Measurements from ENCODE around the gene NR2F1-AS1. TPM values are rescaled to one million over a fixed set of nuclear protein-coding genes. Genes with fewer than 3 reads are reported as not detected.
"Not testable (repeated sequence)": the region's sequence is repeated elsewhere in the genome, so short reads cannot be mapped to it uniquely, and the experiment has no call there.

The NR2F1-AS1 gene
- total RNA-seq, 1 donor from 2014 or later: 0.84 TPM

DNA sequence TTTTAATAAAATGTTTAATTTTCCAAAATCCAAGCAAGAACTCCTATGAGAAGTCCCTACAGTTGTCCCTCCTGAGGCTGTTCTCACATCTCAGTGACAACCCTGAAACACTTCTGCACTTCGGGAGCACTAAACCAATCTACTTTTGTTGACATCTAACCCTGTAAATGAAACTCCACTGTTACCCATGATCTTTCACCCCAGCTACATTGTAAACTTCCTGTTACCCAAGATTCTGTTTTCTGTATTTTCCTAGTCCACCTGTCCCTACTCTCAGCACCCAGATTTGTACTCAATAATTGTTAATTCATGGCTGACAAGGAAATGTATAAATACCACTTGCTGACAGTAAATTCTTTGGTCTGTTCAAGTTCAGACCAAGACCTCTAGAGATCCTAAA, 153.7 kb downstream of the NR2F1-AS1 start:
- ATAC-seq: no peak

DNA sequence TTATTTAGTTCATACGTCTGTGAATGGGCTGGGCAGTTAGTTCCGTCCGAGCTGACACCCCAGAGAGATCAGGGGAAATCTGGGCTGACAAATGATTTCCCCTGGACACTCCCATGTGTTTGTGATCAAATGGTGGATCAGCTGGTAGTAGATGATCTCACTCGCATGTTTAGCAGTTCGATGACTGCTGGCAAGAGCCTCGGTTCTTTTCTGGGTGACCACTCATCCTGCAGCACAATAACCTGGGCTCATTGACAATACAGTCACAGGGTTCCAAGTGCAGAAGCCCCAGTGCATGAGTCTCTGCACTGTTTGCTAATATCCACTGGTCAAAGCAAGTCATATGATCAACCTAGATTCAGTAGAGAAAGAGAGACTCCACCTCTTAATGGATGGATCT, 155.9 kb downstream of the NR2F1-AS1 start:
- ATAC-seq: no peak

- ATAC-seq: no peak
Measured at GRCh38 chr5:93423300-93423699, 157.7 kb downstream of the NR2F1-AS1 start.

GRCh38 chr5:93422652-93423280, 158.3 kb downstream of the NR2F1-AS1 start:
- ATAC-seq: no peak

DNA sequence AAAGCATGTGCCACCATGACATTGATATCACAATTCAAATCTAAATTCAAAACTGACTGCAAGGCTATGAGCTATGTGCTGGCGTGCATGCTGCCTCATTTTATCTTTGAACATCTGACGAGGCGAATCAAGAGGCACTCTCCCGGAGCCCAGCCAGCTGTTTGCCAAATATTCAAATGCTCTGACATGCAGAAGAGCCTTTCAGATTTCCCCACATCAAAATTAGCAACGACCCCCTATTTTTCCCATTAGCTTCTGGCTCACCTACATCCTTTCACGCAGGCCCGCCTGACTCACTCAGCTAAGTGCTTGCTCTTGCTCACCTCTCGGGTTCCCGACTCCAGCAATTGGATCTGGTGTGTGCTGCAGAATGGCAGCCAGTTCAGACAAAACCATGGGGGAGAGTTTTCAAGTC, 159.0 kb downstream of the NR2F1-AS1 start:
- no peak for ATAC-seq

DNA sequence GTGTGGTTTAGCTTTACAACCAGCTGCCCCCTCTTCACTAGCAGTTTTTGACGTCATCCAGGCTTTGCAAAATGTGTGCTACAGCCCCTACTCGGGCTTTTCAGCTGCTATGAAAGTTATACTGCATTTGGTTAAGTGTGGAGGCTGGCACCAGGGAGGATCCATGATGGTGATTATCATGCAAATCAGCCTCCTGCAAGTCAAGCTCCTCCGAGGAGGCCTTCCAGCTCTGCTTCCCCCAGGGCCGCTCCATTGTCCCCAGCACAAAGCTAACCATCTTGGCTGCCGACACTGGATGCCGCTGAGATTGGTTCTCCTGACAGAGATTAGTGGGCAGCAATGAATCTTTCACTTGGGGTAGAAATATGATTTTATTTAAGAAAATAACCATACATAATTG, 159.6 kb downstream of the NR2F1-AS1 start:
- no peak for ATAC-seq

GRCh38 chr5:93417490-93417889, 163.5 kb downstream of the NR2F1-AS1 start:
- no peak for ATAC-seq

- no peak for ATAC-seq
Measured at GRCh38 chr5:93415819-93416218, 165.2 kb downstream of the NR2F1-AS1 start.

- no peak for ATAC-seq
Measured at GRCh38 chr5:93411716-93412115, 169.3 kb downstream of the NR2F1-AS1 start.

GRCh38 chr5:93409691-93410090, 171.3 kb downstream of the NR2F1-AS1 start:
- ATAC-seq: no peak

DNA sequence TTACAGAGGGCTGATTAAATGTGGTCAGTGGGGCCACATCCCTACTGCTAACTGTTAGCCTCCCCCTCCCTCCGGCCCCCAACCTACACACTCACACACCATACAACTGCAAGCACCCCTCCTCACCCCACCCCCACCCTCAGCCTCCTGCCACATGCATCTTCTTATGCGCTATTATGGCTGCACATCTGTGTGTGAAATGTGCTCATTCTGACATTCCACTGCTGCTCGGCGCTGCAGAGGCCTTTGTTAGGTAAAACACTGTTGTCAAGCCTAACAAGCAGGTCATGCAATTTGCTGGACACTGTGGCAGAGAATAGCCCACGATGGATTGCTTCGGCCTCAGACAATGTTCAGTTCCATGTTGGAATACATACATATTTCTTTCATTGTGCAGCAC, 173.6 kb downstream of the NR2F1-AS1 start:
- no peak for ATAC-seq

DNA sequence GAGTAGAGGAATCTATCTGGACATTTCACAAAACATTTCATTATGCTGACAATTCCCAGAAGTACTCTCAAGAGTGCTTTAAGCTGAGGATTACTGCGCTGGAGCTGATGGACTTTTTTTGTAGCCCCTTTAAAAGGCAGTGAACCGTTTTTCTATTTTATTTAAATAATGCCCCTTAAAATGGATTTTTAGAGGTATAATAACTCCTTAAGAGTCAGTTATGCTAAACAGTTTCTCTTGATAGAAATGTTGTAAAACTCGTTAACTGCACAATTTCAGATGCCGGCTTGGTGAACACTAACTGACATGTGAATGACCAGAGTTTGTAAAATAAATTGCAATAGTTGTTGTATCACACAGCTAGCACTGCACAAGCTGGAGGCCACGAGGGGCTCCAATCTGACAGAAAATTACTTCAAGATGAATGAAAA, 174.0 kb downstream of the NR2F1-AS1 start:
- no peak for ATAC-seq

- ATAC-seq: no peak
Measured at GRCh38 chr5:93404246-93404645, 176.8 kb downstream of the NR2F1-AS1 start.

DNA sequence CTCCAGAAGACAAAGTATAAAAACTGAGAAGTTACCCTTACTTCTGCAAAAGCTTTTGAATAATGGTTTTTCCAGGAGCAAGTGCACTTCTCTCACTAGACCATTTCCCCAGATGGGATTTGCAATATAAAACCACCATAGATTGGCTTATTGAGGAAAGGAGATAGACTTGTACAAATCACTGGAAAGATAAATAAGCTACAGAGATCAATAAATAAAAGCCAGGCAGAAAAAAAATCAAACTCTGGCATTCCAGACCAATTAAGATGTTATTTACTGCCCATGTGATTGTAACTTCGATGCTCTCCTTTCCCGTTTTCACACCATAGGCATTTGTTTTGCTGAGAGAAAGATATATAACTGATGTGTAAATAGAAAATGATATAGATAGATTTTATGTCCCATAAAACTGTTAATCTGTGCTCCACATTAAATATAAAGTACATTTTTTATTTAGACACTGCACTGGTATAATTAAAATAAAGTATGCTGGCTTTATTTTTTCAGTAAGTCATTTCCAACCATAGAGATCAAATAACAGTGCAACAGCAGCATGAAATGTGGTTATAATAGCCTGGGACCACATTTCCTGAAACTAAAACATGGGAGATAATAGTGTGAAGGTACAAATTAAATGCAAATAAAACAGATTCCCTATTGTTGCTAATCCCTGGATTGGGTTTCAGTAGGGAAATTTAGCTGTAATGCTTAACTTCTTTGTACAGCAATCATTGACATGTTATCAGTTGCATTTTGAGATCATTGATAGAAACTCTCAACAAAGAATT, 177.7 kb downstream of the NR2F1-AS1 start:
- no peak for ATAC-seq

- ATAC-seq: no peak
Measured at GRCh38 chr5:93402451-93402850, 178.6 kb downstream of the NR2F1-AS1 start.

GRCh38 chr5:93401634-93402213, 179.3 kb downstream of the NR2F1-AS1 start:
- ATAC-seq: no peak

GRCh38 chr5:93399675-93400074, 181.3 kb downstream of the NR2F1-AS1 start:
- no peak for ATAC-seq

- ATAC-seq: no peak
Measured at GRCh38 chr5:93395971-93396379, 185.0 kb downstream of the NR2F1-AS1 start.

GRCh38 chr5:93395010-93395409, 186.0 kb downstream of the NR2F1-AS1 start:
- ATAC-seq: no peak

DNA sequence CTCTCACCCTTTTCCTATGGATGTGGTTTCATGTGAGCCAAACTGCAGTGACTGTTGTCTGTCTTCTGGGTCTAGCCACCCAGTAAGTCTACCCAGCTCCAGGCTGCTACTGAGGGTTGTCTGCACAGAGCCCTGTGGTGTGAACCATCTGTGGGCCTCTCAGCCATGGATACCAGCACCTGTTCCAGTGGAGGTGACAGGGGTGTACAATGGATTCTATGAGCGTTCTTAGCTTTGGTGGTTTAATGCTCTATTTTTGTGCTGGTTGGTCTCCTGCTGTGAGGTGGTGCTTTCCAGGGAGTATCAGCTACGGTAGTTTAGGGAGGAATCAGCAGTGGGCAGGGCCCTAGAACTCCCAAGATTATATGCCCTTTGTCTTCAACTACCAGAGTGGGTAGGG, 186.7 kb downstream of the NR2F1-AS1 start:
- no peak for ATAC-seq

DNA sequence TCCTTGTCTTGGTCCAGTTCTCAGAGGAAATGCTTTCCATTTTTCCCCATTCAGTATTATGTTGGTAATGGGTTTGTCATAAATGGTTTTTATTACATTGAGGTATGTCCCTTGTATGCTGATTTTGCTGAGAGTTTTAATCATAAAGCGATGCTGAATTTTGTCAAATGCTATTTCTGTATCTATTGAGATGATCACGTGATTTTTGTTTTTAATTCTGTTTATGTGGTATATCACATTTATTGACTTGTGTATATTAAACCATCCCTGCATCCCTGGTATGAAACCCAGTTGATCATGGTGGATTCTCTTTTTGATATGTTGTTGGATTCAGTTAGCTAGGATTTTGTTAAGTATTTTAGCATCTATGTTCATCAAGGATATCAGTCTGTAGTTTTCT, 189.8 kb downstream of the NR2F1-AS1 start:
- not testable (repeated sequence) for ATAC-seq

DNA sequence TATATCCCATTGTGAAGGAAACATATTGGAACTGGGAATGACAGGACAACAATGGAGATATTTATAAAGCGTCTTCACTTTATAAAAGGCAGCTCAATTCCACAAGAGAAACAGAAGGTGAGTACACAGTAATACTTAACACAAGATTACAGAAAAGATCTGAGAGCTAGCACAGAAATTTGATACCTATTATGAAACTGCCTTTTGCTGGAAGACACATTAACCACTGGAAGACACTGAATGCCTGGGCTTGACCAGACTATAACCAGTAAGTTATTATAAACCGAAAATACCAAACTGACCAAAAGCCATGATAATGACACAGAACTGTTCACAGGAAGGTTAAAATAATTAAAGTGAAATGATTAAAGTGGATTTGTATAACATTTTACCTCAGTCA, 195.4 kb downstream of the NR2F1-AS1 start:
- no peak for ATAC-seq

DNA sequence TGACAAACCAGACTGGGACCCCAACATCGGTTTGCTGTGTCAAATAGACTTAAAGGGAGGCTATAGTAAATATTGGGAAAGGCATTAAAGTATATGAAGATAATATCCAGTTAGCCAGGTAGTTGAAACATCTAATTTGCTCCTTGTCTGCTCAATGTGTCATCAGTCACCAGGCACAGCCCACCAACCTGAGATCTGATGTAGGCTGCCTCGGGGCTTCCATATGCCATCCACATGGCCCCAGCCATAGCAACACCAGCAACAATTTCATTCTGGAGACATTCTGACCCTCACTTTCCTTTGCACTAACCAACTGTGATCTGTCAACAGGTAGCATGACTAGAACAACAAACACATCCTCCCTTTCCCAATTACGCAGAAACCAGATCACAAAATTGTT, 196.0 kb downstream of the NR2F1-AS1 start:
- no peak for ATAC-seq

GRCh38 chr5:93384026-93384425, 197.0 kb downstream of the NR2F1-AS1 start:
- ATAC-seq: no peak
